ENCODE results near the gene ATP11A.

ATP11A gene

DNA sequence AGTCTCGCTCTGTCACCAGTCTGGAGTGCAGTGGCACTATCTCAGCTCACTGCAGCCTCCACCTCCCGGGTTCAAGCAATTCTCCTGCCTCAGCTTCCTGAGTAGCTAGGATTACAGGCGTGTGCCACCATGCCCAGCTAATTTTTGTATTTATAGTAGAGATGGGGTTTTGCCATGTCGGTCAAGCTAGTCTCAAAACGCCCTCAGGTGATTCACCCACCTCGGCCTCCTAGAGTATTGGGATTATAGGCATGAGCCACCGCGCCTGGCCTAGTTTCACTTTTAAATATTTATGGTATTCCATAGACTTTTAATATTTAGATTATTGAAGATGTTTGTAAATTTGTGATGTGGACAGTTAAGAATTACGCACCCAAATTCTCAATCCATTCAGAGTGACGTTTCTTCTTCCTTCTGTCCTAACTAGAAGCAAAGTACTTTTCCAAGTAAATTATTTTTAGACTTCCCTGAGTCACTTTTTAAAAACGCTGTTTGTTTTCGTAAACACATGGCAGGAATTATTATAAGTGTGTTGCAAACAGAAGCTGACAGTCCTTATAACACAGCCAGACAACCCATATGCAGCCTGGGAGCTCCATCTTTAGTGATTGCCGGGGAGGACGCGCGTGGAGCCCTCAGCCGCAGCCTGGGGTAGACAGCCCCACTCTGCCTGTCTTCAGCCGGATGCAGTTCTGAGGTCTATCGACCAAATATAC, 131.7 kb downstream of the ATP11A start:
- no peak for DNase-seq (ENCODE audit: low spot score)

DNA sequence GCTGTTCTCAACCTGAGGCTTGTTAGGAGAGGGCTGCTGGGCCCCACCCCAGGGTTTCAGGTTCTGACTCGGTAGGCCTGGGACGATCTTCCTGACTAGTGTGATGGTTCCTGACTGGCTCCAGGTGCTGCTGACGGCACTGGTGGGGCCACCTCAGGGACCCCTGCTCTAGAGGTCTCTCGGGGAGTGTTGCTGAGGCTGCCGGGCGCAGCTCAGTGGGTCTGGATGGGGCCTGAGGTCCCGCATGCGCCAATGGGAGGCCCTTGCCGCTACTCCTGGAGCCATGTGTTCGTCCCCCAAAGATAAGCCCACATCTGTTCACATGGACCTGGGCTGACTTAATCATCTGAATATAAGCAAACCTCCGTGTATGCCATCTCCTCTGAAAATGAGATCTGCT, 133.0 kb downstream of the ATP11A start:
- no peak for DNase-seq (ENCODE audit: low spot score)

DNA sequence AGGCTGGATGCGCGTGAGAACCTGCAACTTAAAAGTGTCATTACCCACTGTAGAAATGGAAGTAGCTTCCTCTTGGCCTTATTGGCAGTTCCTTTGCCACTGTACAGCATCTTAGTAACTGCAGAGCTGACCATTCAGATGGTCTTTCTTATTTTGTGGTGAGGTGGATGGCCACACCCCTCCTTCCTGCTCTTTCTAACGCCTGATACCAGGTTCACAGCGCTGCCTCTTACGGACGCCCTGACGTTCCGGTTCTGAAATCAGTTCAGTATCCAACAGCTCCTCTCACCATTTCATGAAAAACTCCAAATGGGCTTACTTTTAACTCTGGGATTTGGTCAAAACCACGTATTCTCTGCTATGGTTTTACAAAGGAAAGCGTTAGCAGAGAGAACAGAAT, 134.6 kb downstream of the ATP11A start:
- no peak for DNase-seq (ENCODE audit: low spot score)

DNA sequence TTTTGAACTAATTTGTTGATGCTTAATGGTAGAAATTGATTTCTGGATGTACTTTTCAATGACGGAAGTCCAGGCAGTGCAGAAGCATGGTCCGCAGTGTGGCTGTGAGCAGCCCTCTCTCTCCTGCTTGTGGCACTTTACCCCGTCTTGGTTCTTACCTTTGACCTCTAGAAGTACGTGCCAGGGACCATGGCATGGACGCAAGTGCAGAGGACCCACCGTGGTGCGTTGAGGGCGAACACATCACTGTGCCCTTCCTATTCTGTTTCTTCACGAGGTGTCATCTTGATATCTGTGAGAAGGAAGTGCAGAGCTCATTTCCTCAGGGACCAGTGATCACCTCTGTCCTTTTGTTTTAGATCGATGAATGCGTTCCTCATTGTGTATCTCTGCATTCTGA, 135.2 kb downstream of the ATP11A start:
- DNase-seq (ENCODE audit: low spot score): no peak

DNA sequence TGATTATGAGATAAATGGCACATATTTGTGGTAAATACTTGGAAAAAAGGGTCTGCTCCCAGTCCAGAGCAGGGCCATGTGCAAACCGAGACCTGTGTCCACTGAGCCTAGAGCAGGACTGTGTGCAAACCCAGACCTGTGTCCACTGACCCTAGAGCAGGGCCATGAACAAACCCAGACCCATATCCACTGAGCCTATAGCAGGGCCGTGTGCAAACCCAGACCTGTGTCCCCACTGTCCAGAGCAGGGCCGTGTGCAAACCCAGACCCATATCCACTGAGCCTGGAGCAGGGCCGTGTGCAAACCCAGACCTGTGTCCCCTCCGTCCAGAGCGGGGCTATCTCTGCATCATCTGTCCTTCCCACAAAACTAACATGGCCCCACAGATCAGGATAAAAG, 136.0 kb downstream of the ATP11A start:
- no peak for DNase-seq (ENCODE audit: low spot score)

DNA sequence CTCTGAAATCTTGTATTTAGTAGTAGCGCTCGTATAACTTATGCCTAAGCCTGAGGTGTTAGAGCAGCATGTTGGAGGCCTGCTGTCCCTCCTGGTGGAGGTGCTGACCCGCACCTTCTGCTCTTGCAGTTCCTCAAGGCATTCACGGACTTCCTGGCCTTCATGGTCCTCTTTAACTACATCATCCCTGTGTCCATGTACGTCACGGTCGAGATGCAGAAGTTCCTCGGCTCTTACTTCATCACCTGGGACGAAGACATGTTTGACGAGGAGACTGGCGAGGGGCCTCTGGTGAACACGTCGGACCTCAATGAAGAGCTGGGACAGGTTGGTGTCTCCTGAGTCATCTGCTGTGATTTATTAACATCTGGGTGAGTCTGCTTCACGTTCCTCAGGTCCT, 136.7 kb downstream of the ATP11A start:
- no peak for DNase-seq (ENCODE audit: low spot score)

DNA sequence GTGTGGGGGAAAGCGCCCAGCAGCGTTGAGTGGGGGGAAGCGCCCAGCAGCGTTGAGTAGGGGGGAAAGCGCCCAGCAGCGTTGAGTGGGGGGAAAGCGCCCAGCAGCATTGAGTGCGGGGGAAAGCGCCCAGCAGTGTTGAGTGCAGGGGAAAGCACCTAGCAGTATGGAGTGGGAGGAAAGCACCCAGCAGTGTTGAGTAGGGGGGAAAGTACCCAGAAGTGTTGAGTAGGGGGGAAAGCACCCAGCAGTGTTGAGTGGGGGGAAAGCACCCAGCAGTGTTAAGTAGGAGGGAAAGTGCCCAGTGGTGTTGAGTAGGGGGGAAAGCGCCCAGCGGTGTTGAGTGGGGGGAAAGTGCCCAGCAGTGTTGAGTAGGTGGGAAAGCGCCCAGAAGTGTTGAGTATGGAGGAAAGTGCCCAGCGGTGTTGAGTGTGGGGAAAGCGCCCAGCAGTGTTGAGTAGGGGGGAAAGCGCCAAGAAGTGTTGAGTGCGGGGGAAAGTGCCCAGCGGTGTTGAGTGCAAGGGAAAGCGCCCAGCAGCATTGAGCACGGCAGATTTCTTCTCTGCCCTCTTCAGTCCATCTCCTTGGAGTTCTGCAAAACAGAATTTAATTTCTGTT, 138.4 kb downstream of the ATP11A start:
- no peak for DNase-seq (ENCODE audit: low spot score)

DNA sequence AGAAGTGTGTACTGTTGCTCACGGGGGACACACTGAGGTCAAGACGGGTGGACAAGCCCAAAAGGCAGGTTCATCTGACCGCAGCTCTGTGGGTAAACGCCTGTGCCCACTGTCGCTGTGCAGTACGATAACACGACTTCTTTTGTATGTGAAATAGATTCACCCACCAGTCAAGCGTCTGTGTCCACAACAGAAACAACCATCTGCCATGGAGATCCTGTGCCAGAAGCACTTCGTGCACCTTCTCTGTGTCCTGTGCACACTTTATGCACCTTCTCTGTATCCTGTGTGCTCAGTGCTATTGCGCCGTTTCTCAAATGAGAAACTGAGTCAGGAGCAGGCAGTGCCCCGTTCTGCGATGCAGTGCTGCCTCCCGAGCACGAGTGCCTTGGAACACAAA, 138.9 kb downstream of the ATP11A start:
- no peak for DNase-seq (ENCODE audit: low spot score)

DNA sequence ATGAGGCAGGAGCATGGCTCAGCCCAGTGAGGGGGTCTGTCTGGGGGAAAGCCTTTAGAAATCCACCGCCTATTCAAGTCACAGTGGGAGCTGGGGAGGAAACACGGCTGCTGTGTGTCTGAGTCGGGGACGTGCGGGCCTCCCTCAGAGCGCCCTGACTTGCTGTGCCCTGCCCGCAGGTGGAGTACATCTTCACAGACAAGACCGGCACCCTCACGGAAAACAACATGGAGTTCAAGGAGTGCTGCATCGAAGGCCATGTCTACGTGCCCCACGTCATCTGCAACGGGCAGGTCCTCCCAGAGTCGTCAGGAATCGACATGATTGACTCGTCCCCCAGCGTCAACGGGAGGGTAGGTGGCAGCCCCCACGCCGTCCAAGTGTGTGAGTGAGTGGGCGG, 141.4 kb downstream of the ATP11A start:
- DNase-seq (ENCODE audit: low spot score): no peak

DNA sequence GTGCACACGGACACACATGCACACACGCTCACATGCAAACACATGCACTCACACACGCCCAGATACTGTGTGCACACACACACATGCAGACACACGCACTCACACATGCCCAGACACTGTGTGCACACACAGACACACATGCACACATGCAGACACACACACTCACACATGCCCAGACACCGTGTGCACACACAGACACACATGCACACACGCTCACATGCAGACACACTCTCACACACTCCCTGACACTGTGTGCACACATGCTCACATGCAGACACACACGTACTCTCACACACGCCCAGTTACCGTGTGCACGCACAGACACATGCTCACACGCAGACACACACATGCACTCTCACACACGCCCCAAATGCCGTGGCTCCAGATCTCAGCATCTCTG, 142.0 kb downstream of the ATP11A start:
- no peak for DNase-seq (ENCODE audit: low spot score)

DNA sequence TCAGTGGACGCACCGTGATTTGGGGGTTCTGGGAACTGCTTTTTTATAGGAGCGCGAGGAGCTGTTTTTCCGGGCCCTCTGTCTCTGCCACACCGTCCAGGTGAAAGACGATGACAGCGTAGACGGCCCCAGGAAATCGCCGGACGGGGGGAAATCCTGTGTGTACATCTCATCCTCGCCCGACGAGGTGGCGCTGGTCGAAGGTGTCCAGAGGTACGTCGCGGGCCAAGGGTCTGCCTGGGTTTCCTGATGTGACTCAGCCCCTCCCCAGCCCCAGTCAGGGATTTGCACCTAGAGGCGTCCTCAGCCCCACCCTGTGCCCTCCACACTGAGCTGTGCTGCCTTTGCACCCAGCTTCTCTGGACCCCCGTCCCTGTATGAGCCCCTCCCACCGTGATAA, 143.0 kb downstream of the ATP11A start:
- DNase-seq (ENCODE audit: low spot score): no peak

DNA sequence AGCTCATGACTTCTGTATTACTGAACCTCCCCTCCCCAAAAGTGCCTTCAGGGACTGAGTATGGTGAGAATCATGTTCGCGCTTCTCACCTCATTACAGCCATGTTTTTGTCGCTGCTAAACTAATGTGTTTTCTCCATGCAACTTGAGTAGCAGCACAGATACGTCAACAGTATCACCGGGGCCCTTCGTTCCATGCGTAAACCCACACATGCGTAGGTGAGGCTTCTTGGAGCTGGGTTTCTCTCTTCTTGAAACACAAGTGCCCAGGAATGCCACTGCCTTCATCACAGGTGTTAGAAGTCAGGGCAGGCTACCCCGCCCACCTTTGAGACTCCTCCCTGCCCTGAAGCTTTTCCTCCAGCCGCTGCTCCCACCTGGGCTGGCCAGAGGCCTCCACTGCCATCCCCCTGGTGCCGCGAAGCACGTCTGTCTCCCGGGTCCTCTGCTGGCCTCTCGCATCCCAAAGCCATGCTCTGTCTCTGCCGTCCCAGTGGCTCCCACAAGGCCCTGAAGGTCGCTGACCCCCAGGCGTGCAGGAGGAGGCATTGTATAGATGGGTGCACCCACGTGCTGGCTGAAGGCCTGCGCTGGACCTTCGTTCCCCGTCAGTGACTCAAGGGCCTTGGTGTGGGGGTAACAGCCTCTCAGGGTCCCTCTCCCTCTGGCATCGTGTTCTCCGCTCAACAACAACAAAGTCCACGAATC, 143.9 kb downstream of the ATP11A start:
- DNase-seq (ENCODE audit: low spot score): no peak

DNA sequence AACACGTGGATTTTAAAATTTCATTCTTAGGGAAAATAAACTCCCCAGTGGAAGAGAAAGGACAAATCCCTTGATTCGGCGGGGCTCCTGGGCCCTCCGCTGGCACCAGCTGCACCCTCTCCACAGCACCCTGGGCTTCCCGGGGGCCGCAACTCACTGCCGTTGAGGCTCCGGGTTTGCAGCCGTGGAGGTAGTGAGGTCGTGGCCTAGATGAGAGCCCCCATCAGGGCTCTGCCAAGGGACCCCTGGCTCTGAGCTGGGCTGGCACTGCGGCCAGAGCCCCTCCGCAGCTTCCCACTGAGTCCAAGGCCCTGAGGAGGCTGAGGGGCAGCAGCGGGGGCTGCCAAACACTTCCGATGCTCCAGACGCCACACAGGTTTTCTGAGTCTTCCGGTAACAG, 145.5 kb downstream of the ATP11A start:
- DNase-seq (ENCODE audit: low spot score): no peak

DNA sequence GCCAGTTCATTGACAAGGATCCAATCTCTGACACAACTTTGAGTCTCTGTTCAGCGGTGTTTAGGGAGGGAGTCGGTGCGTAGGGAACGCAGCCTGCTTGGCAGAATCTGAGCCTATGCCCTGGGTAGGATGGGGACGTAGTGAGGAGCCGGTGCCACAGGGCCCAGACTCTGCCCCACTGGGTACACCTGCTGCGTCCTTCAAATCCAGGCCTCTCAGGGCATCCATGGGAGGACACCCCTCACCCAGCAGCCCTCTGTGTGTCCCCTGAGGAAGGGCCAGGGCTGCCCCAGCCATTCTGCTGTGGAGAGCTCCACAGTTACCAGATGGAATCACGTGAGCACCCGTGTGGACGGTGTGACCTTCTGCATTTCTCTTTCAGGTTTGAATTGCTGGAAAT, 146.0 kb downstream of the ATP11A start:
- DNase-seq (ENCODE audit: low spot score): no peak

DNA sequence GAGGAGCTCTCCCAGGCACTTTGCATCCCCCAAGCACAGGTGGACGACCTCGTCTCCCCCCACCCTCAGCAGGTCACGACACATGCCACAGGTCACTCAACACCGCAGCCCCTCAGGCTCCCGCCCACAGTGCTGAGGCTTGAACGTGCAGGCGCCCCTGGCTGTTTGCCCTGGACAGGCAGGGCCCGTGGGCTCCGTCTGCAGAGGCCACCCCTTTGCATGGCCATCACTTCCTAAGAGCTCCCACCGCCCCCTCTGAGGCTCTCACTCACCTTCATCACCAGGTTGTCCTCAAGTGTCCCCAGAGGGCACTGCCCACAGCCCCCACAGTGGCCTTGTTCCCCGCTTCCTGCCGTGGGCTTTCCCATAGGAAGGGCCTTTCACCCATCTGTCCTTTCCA, 147.1 kb downstream of the ATP11A start:
- DNase-seq (ENCODE audit: low spot score): no peak

DNA sequence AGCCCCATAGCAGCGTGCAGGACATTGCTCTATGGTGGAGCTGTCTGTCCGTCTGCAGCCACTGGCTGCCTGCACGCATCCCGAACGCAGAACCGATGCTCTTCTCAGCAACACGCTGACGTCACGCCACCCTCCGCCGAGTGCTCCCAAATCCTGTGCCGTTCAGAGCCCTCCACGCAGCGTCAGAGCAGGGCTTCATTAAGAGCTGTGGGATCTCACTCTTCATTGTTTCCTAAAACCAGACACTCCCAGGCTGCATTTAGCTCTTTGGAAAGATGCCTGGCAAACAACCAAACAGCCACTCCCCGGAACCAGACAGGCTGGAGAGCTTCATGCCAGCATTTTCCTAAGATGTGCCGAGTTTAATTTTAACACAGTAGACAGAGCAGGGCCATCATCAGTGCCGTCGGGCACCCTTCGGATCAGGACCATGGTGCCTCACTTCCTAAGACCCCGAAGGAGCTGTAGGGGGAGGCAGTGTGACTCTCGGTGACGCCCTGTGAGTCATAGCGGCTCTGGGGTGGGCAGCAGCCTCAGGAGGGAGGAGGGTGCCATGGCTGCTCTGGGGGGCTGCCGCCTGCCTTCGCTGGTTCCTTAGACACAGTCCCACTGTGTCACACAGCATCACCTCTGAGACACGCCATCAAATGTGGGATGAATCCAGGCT, 147.7 kb downstream of the ATP11A start:
- DNase-seq (ENCODE audit: low spot score): no peak

DNA sequence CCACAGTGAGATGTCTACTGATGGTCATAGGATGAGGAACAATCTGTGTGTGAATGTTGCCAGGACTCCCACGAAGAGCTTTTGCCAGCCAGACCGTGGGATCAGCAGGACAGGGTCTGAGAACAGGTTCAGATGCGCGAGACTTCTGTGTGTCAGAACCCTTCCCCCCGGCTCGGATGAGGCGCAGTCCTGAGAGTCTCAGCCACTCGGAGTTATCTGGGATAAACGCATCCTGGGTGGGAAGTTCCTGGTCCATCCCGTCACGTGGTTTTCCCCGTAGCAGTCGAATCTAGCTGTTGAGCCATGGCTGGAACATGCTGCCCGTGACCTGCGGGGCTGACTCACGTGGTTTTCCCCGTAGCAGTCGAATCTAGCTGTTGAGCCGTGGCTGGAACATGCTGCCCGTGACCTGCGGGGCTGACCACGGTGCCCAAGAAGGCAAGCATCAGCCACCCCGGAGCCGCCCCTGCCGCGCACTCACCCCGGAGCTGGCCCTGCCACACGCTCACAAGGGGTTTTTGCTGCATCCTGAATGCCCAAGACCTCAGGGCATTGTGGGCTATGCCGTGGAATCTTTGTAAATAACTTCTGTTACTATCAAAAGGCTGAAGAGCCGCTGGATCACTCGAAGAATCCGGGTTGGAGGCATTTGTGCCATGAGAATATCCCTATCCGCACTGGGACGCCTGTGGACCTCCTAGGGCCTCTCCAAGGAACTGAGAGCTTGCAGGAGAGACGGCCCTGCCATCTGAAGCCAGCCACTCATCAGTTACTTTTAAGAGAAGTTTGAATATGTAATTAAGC, 148.4 kb downstream of the ATP11A start:
- no peak for DNase-seq (ENCODE audit: low spot score)

DNA sequence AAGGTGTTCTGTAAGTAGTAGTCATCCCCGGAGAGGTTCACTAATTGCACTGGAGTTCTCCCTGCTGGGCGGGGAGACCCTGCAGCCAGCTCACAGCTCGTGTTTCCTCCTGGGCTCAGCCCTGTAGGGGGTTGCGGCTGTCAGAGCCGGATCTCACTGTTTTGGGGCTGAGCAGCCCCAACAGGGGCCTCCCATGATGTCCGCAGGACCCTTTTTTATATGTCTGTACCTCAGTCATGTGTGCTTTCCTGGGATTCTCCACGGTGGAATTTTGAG, 148.9 kb downstream of the ATP11A start:
- no peak for DNase-seq (ENCODE audit: low spot score)

DNA sequence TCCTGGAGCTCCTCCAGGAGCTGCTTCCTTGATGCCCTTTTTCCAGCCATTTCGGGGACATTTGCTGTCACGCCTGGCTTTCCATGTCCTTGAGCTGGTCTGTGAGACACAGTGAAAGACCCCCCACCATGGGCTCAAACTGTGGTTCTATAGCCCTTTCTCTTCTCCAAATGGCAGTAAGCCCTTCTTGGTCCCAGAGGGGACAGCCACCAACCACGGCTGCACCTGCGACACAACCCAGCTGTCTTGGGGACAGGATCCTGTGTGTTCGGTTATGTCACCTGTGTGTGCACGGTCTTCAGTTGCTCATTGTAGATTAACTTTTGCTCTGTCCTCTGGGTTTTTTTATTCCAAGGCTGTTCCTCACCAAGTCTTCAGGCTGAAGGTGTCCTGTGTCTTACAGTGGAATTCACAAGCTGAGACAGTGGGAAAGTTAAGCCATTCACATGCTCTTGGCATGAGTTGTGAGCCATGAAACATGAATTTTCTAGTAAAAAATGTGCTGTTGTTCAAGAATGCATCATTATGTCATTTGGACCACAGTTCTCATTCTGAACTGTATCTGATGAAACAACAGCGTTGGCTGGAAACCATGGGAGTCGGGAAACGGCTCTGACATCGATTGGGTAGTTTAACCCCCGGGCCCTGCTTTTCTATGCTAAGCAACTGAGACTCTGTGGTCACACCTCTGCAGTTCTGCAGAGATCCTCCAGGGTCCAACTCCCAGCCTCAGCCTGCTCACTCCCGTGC, 149.7 kb downstream of the ATP11A start:
- no peak for DNase-seq (ENCODE audit: low spot score)

DNA sequence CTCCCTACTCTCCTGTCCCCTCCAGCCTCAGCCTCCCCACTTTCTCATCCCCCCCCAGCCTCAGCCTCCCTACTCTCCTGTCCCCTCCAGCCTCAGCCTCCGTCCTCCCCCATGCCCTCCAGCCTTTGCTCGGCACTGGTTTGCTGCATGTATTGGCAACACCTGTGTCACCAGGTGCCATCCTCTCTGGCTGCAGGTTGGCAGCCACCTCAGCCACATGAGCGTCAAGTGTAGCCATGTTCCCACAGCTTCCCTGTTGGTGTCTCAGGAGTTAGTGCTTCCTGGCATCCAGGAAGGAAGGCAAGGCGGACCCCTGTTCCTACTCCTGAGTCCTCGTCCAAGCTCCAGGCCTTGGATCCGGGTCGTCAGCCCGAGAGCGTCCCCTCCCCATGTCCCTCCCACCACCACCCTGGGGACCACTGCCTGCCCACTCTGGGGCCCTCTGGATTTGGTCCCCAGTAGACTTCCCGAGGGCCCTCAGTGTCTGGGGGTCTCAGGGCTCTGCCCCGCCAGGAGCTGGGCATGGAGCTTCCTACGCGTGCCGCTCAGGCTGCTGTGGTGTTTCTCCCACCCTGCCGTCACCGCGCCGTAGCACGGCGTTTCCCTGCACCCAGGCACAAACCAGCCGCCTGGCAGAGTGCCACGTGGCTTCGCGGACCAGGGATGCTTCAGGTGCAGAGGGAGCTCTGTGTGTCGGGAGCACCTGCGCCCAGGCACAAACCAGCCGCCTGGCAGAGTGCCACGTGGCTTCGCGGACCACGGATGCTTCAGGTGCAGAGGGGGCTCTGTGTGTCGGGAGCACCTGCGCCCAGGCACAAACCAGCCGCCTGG, 150.8 kb downstream of the ATP11A start:
- DNase-seq (ENCODE audit: low spot score): no peak
